GM18517 (cell line): ENCODE results near the gene SMYD4.
"Not testable (repeated sequence)": the region's sequence is repeated elsewhere in the genome, so short reads cannot be mapped to it uniquely, and the experiment has no call there.

Experiments used
- ATAC-seq: cut with Tn5 transposase; IDR thresholded peaks from one replicate; pipeline ENCODE4 v1.9.1; 2021; ENCODE audit warnings: mild to moderate bottlenecking, moderate library complexity; ENCODE audit not compliant: unreplicated experiment

SMYD4 gene

GRCh38 chr17:1829592-1830257 is at the start of gene SMYD4, which contains the start of gene RPA1:
Gene SMYD4, minus strand, starts transcription at chr17:1829902. Its CDS starts 1,908 bp downstream, at chr17:1827994.
Gene RPA1, plus strand, starts transcription at chr17:1830005. Its CDS starts 89 bp downstream, at chr17:1830094.
- ATAC-seq, result peak; percentile 72

- ATAC-seq, result no peak
Observed at GRCh38 chr17:1878419-1879121, 48.9 kb upstream of the SMYD4 start.

GRCh38 chr17:1875597-1875996 is 45.9 kb upstream of the SMYD4 start:
- ATAC-seq, result no peak

GRCh38 chr17:1873418-1873817 is 43.7 kb upstream of the SMYD4 start:
- no peak for ATAC-seq

GRCh38 chr17:1872976-1873375 is 43.3 kb upstream of the SMYD4 start:
- no peak for ATAC-seq

- no peak for ATAC-seq
Observed at GRCh38 chr17:1872254-1872653, 42.6 kb upstream of the SMYD4 start.

- ATAC-seq, result no peak
Observed at GRCh38 chr17:1871756-1872155, 42.1 kb upstream of the SMYD4 start.

GRCh38 chr17:1870592-1870991 is 40.9 kb upstream of the SMYD4 start:
- ATAC-seq, result no peak

- ATAC-seq, result no peak
Observed at GRCh38 chr17:1868090-1868489, 38.4 kb upstream of the SMYD4 start.

GRCh38 chr17:1867307-1867706 is 37.6 kb upstream of the SMYD4 start:
- no peak for ATAC-seq

GRCh38 chr17:1865252-1866037 is 35.7 kb upstream of the SMYD4 start:
- ATAC-seq, result no peak

- ATAC-seq, result no peak
Observed at GRCh38 chr17:1861391-1862010, 31.8 kb upstream of the SMYD4 start.

- ATAC-seq, result no peak
Observed at GRCh38 chr17:1860978-1861377, 31.3 kb upstream of the SMYD4 start.

GRCh38 chr17:1856462-1856861 is 26.8 kb upstream of the SMYD4 start:
- not testable (repeated sequence) for ATAC-seq

- no peak for ATAC-seq
Observed at GRCh38 chr17:1853698-1854097, 24.0 kb upstream of the SMYD4 start.

GRCh38 chr17:1852327-1852726 is 22.6 kb upstream of the SMYD4 start:
- no peak for ATAC-seq

- ATAC-seq, result no peak
Observed at GRCh38 chr17:1847191-1847590, 17.5 kb upstream of the SMYD4 start.

- ATAC-seq, result no peak
Observed at GRCh38 chr17:1843947-1844346, 14.2 kb upstream of the SMYD4 start.

- no peak for ATAC-seq
Observed at GRCh38 chr17:1839516-1839915, 9.8 kb upstream of the SMYD4 start.

GRCh38 chr17:1834380-1835149 is 4.9 kb upstream of the SMYD4 start:
- peak; percentile 69 for ATAC-seq
